ENCODE data around the gene PACRG. TPM values are rescaled to one million over a fixed set of nuclear protein-coding genes. Genes with fewer than 3 reads are reported as not detected.

Gene PACRG
- total and polyA plus RNA-seq, 2 of the 8 experiments (the other 6 are each of a cell fraction or from before 2014, with no cell fraction given): 0.44 to 0.54 TPM

DNA sequence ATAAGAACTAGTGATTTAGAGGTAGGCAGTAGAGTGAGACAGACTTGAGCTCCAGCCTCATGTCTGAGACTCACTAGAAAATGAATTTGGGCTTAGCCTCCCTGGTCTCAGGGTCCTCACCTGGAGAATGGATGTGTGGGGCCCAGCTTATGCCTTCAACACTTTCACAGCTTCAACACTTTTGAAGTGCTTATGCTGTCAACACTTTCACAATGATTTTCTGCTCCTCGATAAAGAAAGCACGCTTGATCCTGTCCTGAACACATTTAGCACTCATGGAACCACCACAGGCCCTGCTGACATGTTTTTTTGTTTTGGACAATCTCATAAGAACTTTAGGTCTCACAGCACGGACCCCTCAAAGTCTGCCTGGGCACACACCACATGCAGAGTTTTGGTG, 229.3 kb downstream of the PACRG start:
- no peak overlapping the region for H2BK20ac ChIP-seq (ENCODE audit: low read length)
- no peak overlapping the region for H2BK15ac ChIP-seq (ENCODE audit: low read length)
- no peaks in the 10 kb centered on the region for H4K20me1 ChIP-seq (replicated peaks in 1 of 2; ENCODE audit: control insufficient read depth in 1 of 2, insufficient read depth in 2 of 2, low read length in 2 of 2)
- no peak overlapping the region for H3K4ac ChIP-seq (replicated peaks; ENCODE audit: insufficient read length, low read depth, low read length)
- no peaks in the 10 kb centered on the region for H3K23me2 ChIP-seq (ENCODE audit: low read depth, low read length)
- no peak overlapping the region for H2BK12ac ChIP-seq (ENCODE audit: low read depth, low read length)
- no peak overlapping the region for H3K4me3 ChIP-seq (ENCODE audit: extremely low read depth in 1 of 4, insufficient read depth in 2 of 4, low read depth in 3 of 4, low read length in 4 of 4)
- H3K4me2 ChIP-seq (ENCODE audit: insufficient read depth in 1 of 2, low read depth in 2 of 2, low read length in 2 of 2): no peak overlapping the region
- no peak for FAIRE-seq
- ChIA-PET CTCF (ENCODE audit: partially characterized antibody) (no interaction called here), POLR2A (ENCODE audit: partially characterized antibody) (no interaction called here)
- H3K18ac ChIP-seq (ENCODE audit: extremely low read depth, low read length): no peak overlapping the region
- H3K79me1 ChIP-seq (ENCODE audit: low read depth, low read length): no peaks in the 10 kb centered on the region
- H3K27me3 ChIP-seq (replicated peaks in 1 of 4; ENCODE audit: control insufficient read depth in 3 of 4, extremely low read depth in 1 of 4, insufficient read depth in 3 of 4, low read length in 3 of 4): no peaks in the 10 kb centered on the region
- no peak overlapping the region for H4K91ac ChIP-seq (replicated peaks; ENCODE audit: insufficient read length, low read length)
- no peak overlapping the region for H2AK5ac ChIP-seq (ENCODE audit: low read depth, low read length)
- H2BK120ac ChIP-seq (replicated peaks; ENCODE audit: low read depth, low read length): no peak overlapping the region
- H3K23ac ChIP-seq (ENCODE audit: insufficient read length): no peak overlapping the region
- H3K9ac ChIP-seq (replicated peaks in 1 of 4; ENCODE audit: extremely low read depth in 1 of 4, low read depth in 3 of 4, low read length in 3 of 4): no peak overlapping the region
- no peak overlapping the region for H3K27ac ChIP-seq (ENCODE audit: low read depth, low read length)
- H4K8ac ChIP-seq (ENCODE audit: extremely low read depth, insufficient read depth, low read length): no peak overlapping the region
- H3K14ac ChIP-seq (ENCODE audit: insufficient read length): no peak overlapping the region
- H4K5ac ChIP-seq (ENCODE audit: insufficient read length, low read depth, low read length): no peak overlapping the region
- H2BK5ac ChIP-seq (ENCODE audit: low read depth, low read length): no peak overlapping the region
- H3K56ac ChIP-seq (replicated peaks; ENCODE audit: insufficient read length, low read depth, low read length): no peak overlapping the region
- no peaks in the 10 kb centered on the region for H3K9me3 ChIP-seq (ENCODE audit: insufficient read depth in 2 of 2, low read depth in 1 of 2, low read length in 1 of 2)
- no peak for TF ChIP-seq JUN (IDR thresholded peaks at IDR 0.05; ENCODE audit: low read depth, low read length)
- TF ChIP-seq RNF2 (IDR thresholded peaks at IDR 0.05; ENCODE audit: borderline replicate concordance, low read depth, low read length, missing control alignments, poor library complexity, severe bottlenecking): no peak
- no peak for TF ChIP-seq POLR2AphosphoS5 (IDR thresholded peaks at IDR 0.05; ENCODE audit: low read depth, low read length)
- TF ChIP-seq SIN3A (conservative IDR thresholded peaks at IDR 0.05 in 1 of 2, IDR thresholded peaks at IDR 0.05 in 1 of 2; ENCODE audit: low read depth in 1 of 2, low read length in 2 of 2): no peak
- TF ChIP-seq, protein P1, sequence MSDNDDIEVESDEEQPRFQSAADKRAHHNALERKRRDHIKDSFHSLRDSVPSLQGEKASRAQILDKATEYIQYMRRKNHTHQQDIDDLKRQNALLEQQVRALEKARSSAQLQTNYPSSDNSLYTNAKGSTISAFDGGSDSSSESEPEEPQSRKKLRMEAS (IDR thresholded peaks at IDR 0.05): no peak
- TF ChIP-seq TAF7 (optimal IDR thresholded peaks at IDR 0.05; ENCODE audit: borderline replicate concordance, low read depth, low read length): no peak
- TF ChIP-seq, protein P2, sequence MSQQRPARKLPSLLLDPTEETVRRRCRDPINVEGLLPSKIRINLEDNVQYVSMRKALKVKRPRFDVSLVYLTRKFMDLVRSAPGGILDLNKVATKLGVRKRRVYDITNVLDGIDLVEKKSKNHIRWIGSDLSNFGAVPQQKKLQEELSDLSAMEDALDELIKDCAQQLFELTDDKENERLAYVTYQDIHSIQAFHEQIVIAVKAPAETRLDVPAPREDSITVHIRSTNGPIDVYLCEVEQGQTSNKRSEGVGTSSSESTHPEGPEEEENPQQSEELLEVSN (IDR thresholded peaks at IDR 0.05): no peak
- TF ChIP-seq BCL11A (IDR thresholded peaks at IDR 0.05; ENCODE audit: low read depth in 2 of 2, low read length in 2 of 2): no peak
- TF ChIP-seq MAFK (IDR thresholded peaks at IDR 0.05; ENCODE audit: low read depth, low read length): no peak
- TF ChIP-seq SIRT6 (IDR thresholded peaks at IDR 0.05; ENCODE audit: low read length): no peak
- no peak for TF ChIP-seq SP2 (IDR thresholded peaks at IDR 0.05; ENCODE audit: low read length)
- no peak for TF ChIP-seq ZNF274 (IDR thresholded peaks at IDR 0.05; ENCODE audit: borderline replicate concordance, extremely low read depth, low read length)
- TF ChIP-seq TCF12 (IDR thresholded peaks at IDR 0.05; ENCODE audit: low read depth, low read length): no peak
- H2AFZ ChIP-seq (ENCODE audit: low read length): no peak overlapping the region
- DNase-seq (ENCODE audit: low read depth in 1 of 2, low spot score in 2 of 2): no peak
- no peaks in the 10 kb centered on the region for H3K36me3 ChIP-seq (ENCODE audit: control insufficient read depth in 2 of 4, insufficient read depth in 4 of 4, low read length in 3 of 4)
- 92% methylated on average over 3 of the region's 3 CpGs; no CpG with 5 or more reads in 1 of the 2 experiments for WGBS, 2 experiments (ENCODE audit: extremely low coverage in 1 of 2, insufficient coverage in 1 of 2, insufficient read length in 1 of 2, insufficient replicate concordance in 2 of 2, low coverage in 1 of 2, low lambda C conversion rate in 2 of 2, missing lambda C conversion rate in 1 of 2)
- H3K79me2 ChIP-seq (ENCODE audit: control insufficient read depth in 1 of 2, insufficient read depth in 2 of 2, low read length in 2 of 2): no peaks in the 10 kb centered on the region
- no peaks in the 10 kb centered on the region for H3K4me1 ChIP-seq (replicated peaks in 1 of 4; ENCODE audit: control insufficient read depth in 3 of 4, insufficient read depth in 4 of 4, low read length in 3 of 4)
